IMR-90 (cell line): ENCODE measurements around the gene A1BG. TPM values are rescaled to one million over a fixed set of nuclear protein-coding genes. Genes with fewer than 3 reads are reported as not detected.

ENCODE experiments used
- ATAC-seq: fragments of 200-7000 bp; cut with Tn5 transposase; 2 replicates; pipeline ENCODE4 v1.9.1; 2020; ENCODE audit warnings: low read depth, mild to moderate bottlenecking, moderate library complexity
- BruUV-seq: library from RNA; stranded (reverse); fragments of 400-500 nt; replicated peaks from 2 replicates; lab custom pipeline; 2021; lab: Mats Ljungman, UMichigan
- CTCF ChIA-PET: fragments of 300-600 bp; formaldehyde crosslinking; extraction: SDS; loops from one replicate; lab custom pipeline; 2021; ENCODE audit warnings: antibody characterized with exemption; lab: Yijun Ruan, JAX
- POLR2A ChIA-PET: fragments of 300-600 bp; sonication (Branson Sonifier 250); formaldehyde crosslinking; loops from one replicate; lab custom pipeline; 2022; ENCODE audit warnings: antibody characterized with exemption; ENCODE audit not compliant: unreplicated experiment; lab: Charles Lee
- DNase-seq: peaks from one replicate; pipeline ENCODE4 v3.0.0; 2013
- H2AFZ ChIP-seq: replicated peaks from 2 replicates; pipeline ENCODE3; 2013; ENCODE audit warnings: low read length, mild to moderate bottlenecking; ENCODE audit not compliant: poor library complexity
- H2AK5ac ChIP-seq: 2 replicates; pipeline ENCODE4 v1.6.1; 2013; ENCODE audit warnings: low read depth, low read length, inconsistent platforms
- H2AK9ac ChIP-seq: replicated peaks from 2 replicates; pipeline ENCODE3; 2013; ENCODE audit warnings: mild to moderate bottlenecking, low read depth, low read length, moderate library complexity; ENCODE audit not compliant: poor library complexity
- H2BK120ac ChIP-seq: 2 replicates; pipeline ENCODE4 v1.6.1; 2013; ENCODE audit warnings: low read depth, low read length, inconsistent platforms
- H2BK15ac ChIP-seq: 3 replicates; pipeline ENCODE4 v1.6.1; 2013; ENCODE audit warnings: low read depth, low read length, inconsistent platforms
- H2BK20ac ChIP-seq: 2 replicates; pipeline ENCODE4 v1.6.1; 2013; ENCODE audit warnings: low read depth, mild to moderate bottlenecking, inconsistent platforms, low read length, moderate library complexity
- H2BK5ac ChIP-seq: 2 replicates; pipeline ENCODE4 v1.6.1; 2013; ENCODE audit warnings: mild to moderate bottlenecking, low read depth, low read length, inconsistent platforms; ENCODE audit not compliant: poor library complexity, severe bottlenecking
- H3K14ac ChIP-seq: replicated peaks from 2 replicates; pipeline ENCODE4 v1.6.1; 2013; ENCODE audit warnings: low read depth, low read length, inconsistent platforms
- H3K18ac ChIP-seq: 2 replicates; pipeline ENCODE4 v1.6.1; 2013; ENCODE audit warnings: low read depth, low read length, control low read depth
- H3K23ac ChIP-seq: 2 replicates; pipeline ENCODE4 v1.6.1; 2013; ENCODE audit warnings: low read depth, low read length, inconsistent platforms
- H3K27ac ChIP-seq: 2 replicates; pipeline ENCODE4 v1.5.1; 2013; ENCODE audit warnings: mild to moderate bottlenecking, control low read depth, low read length; ENCODE audit not compliant: insufficient read depth
- H3K27me3 ChIP-seq: 2 replicates; pipeline ENCODE4 v1.6.1; 2013; ENCODE audit warnings: low read length; ENCODE audit not compliant: control insufficient read depth, insufficient read depth
- H3K36me3 ChIP-seq: 2 replicates; pipeline ENCODE4 v1.6.1; 2013; ENCODE audit warnings: low read length, mixed read lengths; ENCODE audit not compliant: control insufficient read depth, insufficient read depth
- H3K4ac ChIP-seq: 2 replicates; pipeline ENCODE4 v1.6.1; 2013; ENCODE audit warnings: low read depth, low read length, inconsistent platforms
- H3K4me1 ChIP-seq: 2 replicates; pipeline ENCODE4 v1.6.1; 2013; ENCODE audit warnings: low read length, mixed read lengths; ENCODE audit not compliant: control insufficient read depth, insufficient read depth
- H3K4me2 ChIP-seq: 2 replicates; pipeline ENCODE4 v1.6.1; 2013; ENCODE audit warnings: low read depth, mild to moderate bottlenecking, control low read depth, low read length, moderate library complexity
- H3K4me3 ChIP-seq: 2 replicates; pipeline ENCODE4 v1.5.1; 2013; ENCODE audit warnings: low read depth, mild to moderate bottlenecking, control low read depth, low read length, moderate library complexity; ENCODE audit not compliant: insufficient read depth
- H3K56ac ChIP-seq: 2 replicates; pipeline ENCODE4 v1.6.1; 2013; ENCODE audit warnings: low read length, inconsistent platforms; ENCODE audit not compliant: insufficient read depth; ENCODE audit errors: extremely low read depth
- H3K79me1 ChIP-seq, 2 experiments: 2 replicates each; pipeline ENCODE4 v1.6.1; 2013; ENCODE audit warnings: low read length in 2 of 2, inconsistent platforms in 1 of 2, low read depth in 1 of 2
- H3K9ac ChIP-seq: 2 replicates; pipeline ENCODE4 v1.6.1; 2013; ENCODE audit warnings: low read depth, low read length, control low read depth
- H3K9me1 ChIP-seq: 2 replicates; pipeline ENCODE4 v1.6.1; 2013; ENCODE audit warnings: low read length, inconsistent platforms; ENCODE audit not compliant: insufficient read depth
- H3K9me3 ChIP-seq: 2 replicates; pipeline ENCODE4 v1.6.1; 2013; ENCODE audit warnings: low read length; ENCODE audit not compliant: control insufficient read depth, insufficient read depth
- H4K20me1 ChIP-seq: 2 replicates; pipeline ENCODE4 v1.6.1; 2013; ENCODE audit warnings: low read length, inconsistent platforms; ENCODE audit not compliant: insufficient read depth
- H4K5ac ChIP-seq: 2 replicates; pipeline ENCODE4 v1.6.1; 2013; ENCODE audit warnings: mild to moderate bottlenecking, low read depth, low read length, control low read depth
- H4K8ac ChIP-seq, 2 experiments: 2 replicates each; pipeline ENCODE4 v1.6.1; 2013; ENCODE audit warnings: low read depth in 2 of 2, low read length in 2 of 2, control low read depth in 1 of 2, inconsistent platforms in 1 of 2
- H4K91ac ChIP-seq: 2 replicates; pipeline ENCODE4 v1.6.1; 2013; ENCODE audit warnings: low read depth, low read length, inconsistent platforms; ENCODE audit not compliant: insufficient read depth
- BHLHE40 ChIP-seq: fragments of 150-350 bp; IDR thresholded peaks from 2 replicates; pipeline ENCODE4 v1.6.1; 2016; ENCODE audit warnings: mild to moderate bottlenecking, low read depth, low read length
- FOS ChIP-seq: fragments of 150-350 bp; IDR thresholded peaks from 2 replicates; pipeline ENCODE4 v1.6.1; 2016; ENCODE audit warnings: low read depth, low read length
- MXI1 ChIP-seq: IDR thresholded peaks from 2 replicates; pipeline ENCODE4 v1.6.1; 2012; ENCODE audit warnings: low read depth, mild to moderate bottlenecking, low read length, moderate library complexity, borderline replicate concordance
- NFE2L2 ChIP-seq: fragments of 150-350 bp; IDR thresholded peaks from 2 replicates; pipeline ENCODE4 v1.6.1; 2016; ENCODE audit warnings: low read depth, mild to moderate bottlenecking, low read length
- POLR2A ChIP-seq: IDR thresholded peaks from 2 replicates; pipeline ENCODE4 v1.6.1; 2012; ENCODE audit warnings: mild to moderate bottlenecking, low read depth, low read length
- RCOR1 ChIP-seq: IDR thresholded peaks from 2 replicates; pipeline ENCODE4 v1.6.1; 2012; ENCODE audit warnings: mild to moderate bottlenecking, low read length, improper control_type of control experiment; ENCODE audit not compliant: insufficient replicate concordance
- RFX5 ChIP-seq: IDR thresholded peaks from 2 replicates; pipeline ENCODE4 v1.8.0; 2012; ENCODE audit warnings: low read depth, mild to moderate bottlenecking, low read length, moderate library complexity
- SMC3 ChIP-seq: fragments of 150-350 bp; IDR thresholded peaks from 2 replicates; pipeline ENCODE4 v1.6.1; 2016; ENCODE audit warnings: low read depth, mild to moderate bottlenecking, antibody characterized with exemption, low read length, moderate library complexity
- WGBS, 2 experiments: methylation state at CpG; one replicate each; pipeline versions ENCODE4 v1.1.5 to v1.1.7; 2013; ENCODE audit warnings: missing lambda C conversion rate in 2 of 2; ENCODE audit not compliant: insufficient read length in 1 of 2; ENCODE audit errors: extremely low coverage in 2 of 2; 5-methylcytosine and 5-hydroxymethylcytosine counted together
- dilution Hi-C: fragments of 300-500 bp; cut with HindIII; formaldehyde crosslinking; loops from one replicate; pipeline ENCODE4 v1.14.3; 2018; ENCODE audit warnings: low sequenced_read_pairs; ENCODE audit not compliant: unreplicated experiment
- in situ Hi-C: fragments of 300-500 bp; cut with MboI; formaldehyde crosslinking; loops from 3 replicates; pipeline ENCODE4 v1.14.3; 2019; ENCODE audit warnings: low sequenced_read_pairs, inconsistent platforms, mixed read lengths
- intact Hi-C: fragments of 100-400 bp; cut with micrococcal nuclease; formaldehyde crosslinking; loops from 2 replicates; pipeline ENCODE4 v1.10.0; 2022
- polyA plus RNA-seq, 3 experiments: library from polyadenylated mRNA; depleted of rRNA; stranded (reverse); fragments of >200 nt; gene quantifications; 2 replicates each; pipeline ENCODE4 v1.2.3, GENCODE V29; 2012; ENCODE audit warnings: low replicate concordance in 1 of 3
- total RNA-seq: library from RNA; depleted of rRNA; stranded (reverse); fragments of >200 nt; gene quantifications from 2 replicates; pipeline ENCODE4 v1.2.3, GENCODE V29; 2012
- TF ChIP-seq, protein P1 (sequence below): fragments of 150-350 bp; IDR thresholded peaks from 2 replicates; pipeline ENCODE4 v1.6.1; 2016; ENCODE audit warnings: low read depth, mild to moderate bottlenecking, low read length, moderate library complexity, borderline replicate concordance

The A1BG gene
- total and polyA plus RNA-seq, 2 of the 4 experiments (the other 2 are of a cell fraction): 4.5 to 54.5 TPM

DNA sequence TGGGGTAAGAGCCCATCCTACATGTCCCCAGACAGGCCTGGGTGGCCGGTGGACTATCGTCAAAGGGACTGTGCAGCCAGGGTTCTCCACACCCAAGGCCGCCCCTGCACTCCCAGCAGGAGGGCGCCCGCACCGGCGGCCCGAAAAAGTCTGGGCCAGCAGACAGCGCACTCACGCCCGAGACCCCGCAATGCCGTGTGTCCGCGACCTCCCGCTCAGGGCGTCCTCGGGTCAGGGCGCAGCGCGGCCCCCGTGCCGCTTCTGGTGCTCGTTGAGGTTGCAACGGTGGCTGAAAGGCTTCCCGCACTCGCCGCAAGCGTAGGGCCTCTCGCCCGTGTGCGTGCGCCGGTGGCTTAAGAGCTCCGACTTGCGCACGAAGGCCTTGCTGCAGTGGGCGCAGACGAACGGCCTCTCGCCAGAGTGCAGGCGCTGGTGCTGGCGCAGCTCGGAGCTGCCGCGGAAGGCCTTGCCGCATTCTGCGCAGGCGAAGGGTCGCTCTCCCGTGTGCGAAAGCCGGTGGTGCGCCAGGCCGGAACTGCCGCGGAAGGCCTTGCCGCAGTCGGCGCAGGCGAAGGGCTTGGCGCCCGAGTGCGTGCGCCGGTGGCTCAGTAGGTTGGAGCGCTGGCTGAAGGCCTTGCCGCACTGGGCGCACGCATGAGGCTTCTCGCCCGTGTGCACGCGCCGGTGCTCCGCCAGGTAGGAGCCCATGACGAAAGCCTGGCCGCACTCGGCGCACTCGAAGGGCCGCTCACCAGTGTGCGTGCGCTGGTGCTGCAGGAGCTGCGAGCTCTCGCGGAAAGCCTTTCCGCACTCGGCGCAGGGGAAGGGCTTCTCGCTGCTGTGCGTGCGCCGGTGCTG, 2.8 kb upstream of the A1BG start (continued):
- TF ChIP-seq RCOR1: no peak

DNA sequence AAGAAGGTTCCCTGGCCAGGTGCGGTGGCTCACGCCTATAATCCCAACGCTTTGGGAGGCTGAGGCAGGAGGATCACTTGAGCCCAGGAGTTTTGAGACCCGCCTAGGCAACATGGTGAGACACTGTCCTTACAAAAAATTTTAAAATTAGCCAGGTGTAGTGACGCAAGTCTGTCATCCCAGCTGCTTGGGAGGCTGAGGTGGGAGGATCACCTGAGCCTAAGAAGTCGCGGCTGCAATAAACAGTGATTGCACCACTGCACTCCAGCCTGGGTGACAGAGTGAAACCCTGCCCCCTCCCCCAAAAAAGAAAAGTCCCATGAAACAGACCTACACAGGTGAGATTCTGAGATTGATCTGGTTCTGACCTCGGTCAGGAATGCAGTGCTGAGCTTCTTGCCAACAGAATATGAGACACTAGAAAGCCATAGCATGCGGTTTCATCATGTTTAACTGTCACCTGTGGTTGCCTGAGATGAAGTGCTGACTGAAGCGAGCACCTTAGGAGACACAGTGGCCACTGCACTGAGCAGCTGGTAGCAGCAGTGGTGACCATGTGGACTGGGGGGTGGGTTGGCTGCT, 2.0 kb upstream of the A1BG start:
- Histone ChIP-seq H4K20me1 (peaks cover 8% of the 10 kb centered on the region), H4K8ac (no peak overlapping the region), H2BK15ac (no peak overlapping the region), H3K23ac (no peak overlapping the region), H2BK20ac (no peak overlapping the region), H3K79me1 (peaks cover 0 to 21% of the 10 kb centered on the region in 2 experiments; a peak in 3 of 4 replicates), H3K36me3 (peaks cover 11% of the 10 kb centered on the region; the same call in 1 of the 2 replicates), H3K18ac (no peak overlapping the region), H4K5ac (no peak overlapping the region), H3K14ac (no peak overlapping the region), H3K4me3 (no peak overlapping the region), H3K27ac (no peak overlapping the region), H2BK5ac (no peak overlapping the region), H3K4me2 (no peak overlapping the region), H3K4ac (no peak overlapping the region), H3K9me3 (no peaks in the 10 kb centered on the region), H3K27me3 (peaks cover 10% of the 10 kb centered on the region), H3K9ac (no peak overlapping the region), H4K91ac (no peak overlapping the region), H2AK9ac (no peak overlapping the region), H2BK120ac (no peak overlapping the region), H3K56ac (no peak overlapping the region), H2AFZ (no peak overlapping the region), H3K9me1 (peaks cover 4% of the 10 kb centered on the region; the same call in 1 of the 2 replicates), H2AK5ac (no peak overlapping the region), H3K4me1 (peaks cover 7% of the 10 kb centered on the region; the same call in 1 of the 2 replicates)
- ATAC-seq (no peak), DNase-seq (no peak)
- TF ChIP-seq BHLHE40: no peak
- TF ChIP-seq FOS: no peak
- TF ChIP-seq RFX5: no peak
- no peak for TF ChIP-seq POLR2A
- no peak for TF ChIP-seq MXI1
- no peak for TF ChIP-seq NFE2L2
- TF ChIP-seq, protein P1, sequence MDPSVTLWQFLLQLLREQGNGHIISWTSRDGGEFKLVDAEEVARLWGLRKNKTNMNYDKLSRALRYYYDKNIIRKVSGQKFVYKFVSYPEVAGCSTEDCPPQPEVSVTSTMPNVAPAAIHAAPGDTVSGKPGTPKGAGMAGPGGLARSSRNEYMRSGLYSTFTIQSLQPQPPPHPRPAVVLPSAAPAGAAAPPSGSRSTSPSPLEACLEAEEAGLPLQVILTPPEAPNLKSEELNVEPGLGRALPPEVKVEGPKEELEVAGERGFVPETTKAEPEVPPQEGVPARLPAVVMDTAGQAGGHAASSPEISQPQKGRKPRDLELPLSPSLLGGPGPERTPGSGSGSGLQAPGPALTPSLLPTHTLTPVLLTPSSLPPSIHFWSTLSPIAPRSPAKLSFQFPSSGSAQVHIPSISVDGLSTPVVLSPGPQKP: no peak
- no peak for TF ChIP-seq SMC3
- dilution Hi-C loops (no loop called here), in situ Hi-C loops (no loop called here), intact Hi-C loops (no loop called here)
- ChIA-PET POLR2A (no interaction called here), CTCF (no interaction called here)
- BruUV-seq: no TSS peak
- WGBS, 2 experiments: 85% methylated on average over 4 of the region's 10 CpGs; no CpG with 5 or more reads in 1 of the 2 experiments
